Measurements from ENCODE around the gene PITPNM1. TPM values are rescaled to one million over a fixed set of nuclear protein-coding genes. Genes with fewer than 3 reads are reported as not detected.
"Not testable (repeated sequence)": the region's sequence is repeated elsewhere in the genome, so short reads cannot be mapped to it uniquely, and the experiment has no call there.

The PITPNM1 gene
- total RNA-seq, 1 donor from 2014 or later = 71.5 TPM

- H3K36me3 Mint-ChIP-seq (ENCODE audit: low read depth, unreplicated experiment) = peaks cover 13% of the 10 kb centered on the region
- Histone ChIP-seq H3K79me2 (ENCODE audit: insufficient read depth, low read length) (peaks cover 28% of the 10 kb centered on the region), H3K4me2 (ENCODE audit: low read length) (peak overlapping the region; percentile 86), H3K27ac (ENCODE audit: low read depth, low read length) (peak overlapping the region; percentile 71), H3K9me3 (ENCODE audit: insufficient read depth, low read depth, low read length) (no peaks in the 10 kb centered on the region), H4K20me1 (ENCODE audit: insufficient read depth, low read length) (peaks cover 20% of the 10 kb centered on the region), H3K36me3 (ENCODE audit: insufficient read depth, low read length) (no peaks in the 10 kb centered on the region), H3K4me3 (ENCODE audit: insufficient read depth, low read depth, low read length) (peak overlapping the region; percentile 76), H3K4me1 (ENCODE audit: insufficient read depth, low read length) (peaks cover 11% of the 10 kb centered on the region), H2AFZ (ENCODE audit: low read depth, low read length) (peak overlapping the region; percentile 97), H3K9ac (ENCODE audit: low read length) (peak overlapping the region; percentile 80), H3K27me3 (ENCODE audit: insufficient read depth, low read length) (no peaks in the 10 kb centered on the region)
- H3K27ac Mint-ChIP-seq (ENCODE audit: unreplicated experiment) = peak overlapping the region; percentile 99
- no peak for TF ChIP-seq CTCF (IDR thresholded peaks at IDR 0.05; ENCODE audit: insufficient read depth, low read depth, low read length)
- no peak for TF ChIP-seq EZH2 (IDR thresholded peaks at IDR 0.05; ENCODE audit: insufficient read depth, low read length)
- H3K4me1 Mint-ChIP-seq (ENCODE audit: low read depth, unreplicated experiment) = peaks cover 4% of the 10 kb centered on the region
- peaks cover 2% of the 10 kb centered on the region for H3K9me3 Mint-ChIP-seq (ENCODE audit: unreplicated experiment)
- DNase-seq (ENCODE audit: low read depth) (no peak), FAIRE-seq (no peak)
- no peaks in the 10 kb centered on the region for H3K27me3 Mint-ChIP-seq (ENCODE audit: low read depth, unreplicated experiment)
- peak overlapping the region; percentile 95 for H3K4me3 Mint-ChIP-seq (ENCODE audit: unreplicated experiment)
Measured at GRCh38 chr11:67482275-67482826, 22.8 kb downstream of the PITPNM1 start.

DNA sequence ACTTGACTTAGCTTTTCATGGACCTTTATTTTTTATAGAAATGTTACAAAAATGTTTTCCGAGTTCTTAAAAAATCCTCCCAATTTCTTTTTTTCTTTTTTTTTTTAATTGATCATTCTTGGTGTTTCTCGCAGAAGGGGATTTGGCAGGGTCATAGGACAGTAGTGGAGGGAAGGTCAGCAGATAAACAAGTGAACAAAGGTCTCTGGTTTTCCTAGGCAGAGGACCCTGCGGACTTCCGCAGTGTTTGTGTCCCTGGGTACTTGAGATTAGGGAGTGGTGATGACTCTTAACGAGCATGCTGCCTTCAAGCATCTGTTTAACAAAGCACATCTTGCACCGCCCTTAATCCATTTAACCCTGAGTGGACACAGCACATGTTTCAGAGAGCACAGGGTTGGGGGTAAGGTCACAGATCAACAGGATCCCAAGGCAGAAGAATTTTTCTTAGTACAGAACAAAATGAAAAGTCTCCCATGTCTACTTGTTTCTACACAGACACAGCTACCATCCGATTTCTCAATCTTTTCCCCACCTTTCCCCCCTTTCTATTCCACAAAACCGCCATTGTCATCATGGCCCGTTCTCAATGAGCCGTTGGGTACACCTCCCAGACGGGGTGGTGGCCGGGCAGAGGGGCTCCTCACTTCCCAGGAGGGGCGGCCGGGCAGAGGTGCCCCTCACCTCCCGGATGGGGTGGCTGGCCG is 27.7 kb downstream of the PITPNM1 start:
- H3K9me3 Mint-ChIP-seq (ENCODE audit: unreplicated experiment); H3K27ac Mint-ChIP-seq (ENCODE audit: unreplicated experiment); H3K27ac ChIP-seq (ENCODE audit: low read depth, low read length); H3K4me3 ChIP-seq (ENCODE audit: insufficient read depth, low read depth, low read length); H3K36me3 ChIP-seq (ENCODE audit: insufficient read depth, low read length); H3K79me2 ChIP-seq (ENCODE audit: insufficient read depth, low read length); FAIRE-seq; H3K4me2 ChIP-seq (ENCODE audit: low read length); H3K36me3 Mint-ChIP-seq (ENCODE audit: low read depth, unreplicated experiment); DNase-seq (ENCODE audit: low read depth); H3K9ac ChIP-seq (ENCODE audit: low read length); H3K27me3 ChIP-seq (ENCODE audit: insufficient read depth, low read length); H3K4me1 Mint-ChIP-seq (ENCODE audit: low read depth, unreplicated experiment); H2AFZ ChIP-seq (ENCODE audit: low read depth, low read length); H3K27me3 Mint-ChIP-seq (ENCODE audit: low read depth, unreplicated experiment); H4K20me1 ChIP-seq (ENCODE audit: insufficient read depth, low read length); H3K9me3 ChIP-seq (ENCODE audit: insufficient read depth, low read depth, low read length); H3K4me3 Mint-ChIP-seq (ENCODE audit: unreplicated experiment); H3K4me1 ChIP-seq (ENCODE audit: insufficient read depth, low read length): not testable (repeated sequence)

DNA sequence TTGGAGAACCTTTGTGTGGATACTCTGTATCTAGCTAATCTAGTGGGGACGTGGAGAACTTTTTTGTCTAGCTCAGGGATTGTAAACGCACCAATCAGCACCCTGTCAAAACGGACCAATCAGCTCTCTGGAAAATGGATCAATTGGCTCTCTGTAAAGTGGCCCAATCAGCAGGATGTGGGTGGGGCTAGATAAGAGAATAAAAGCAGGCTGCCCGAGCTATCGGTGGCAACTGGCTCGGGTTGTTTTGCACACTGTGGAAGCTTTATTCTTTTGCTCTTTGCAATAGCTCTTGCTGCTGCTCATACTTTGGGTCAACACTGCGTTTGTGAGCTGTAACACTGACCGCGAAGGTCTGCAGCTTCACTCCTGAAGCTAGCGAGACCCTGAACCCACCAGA is 28.5 kb downstream of the PITPNM1 start:
- not testable (repeated sequence) for H3K9me3 ChIP-seq (ENCODE audit: insufficient read depth, low read depth, low read length); H3K27me3 Mint-ChIP-seq (ENCODE audit: low read depth, unreplicated experiment); H3K27ac Mint-ChIP-seq (ENCODE audit: unreplicated experiment); H3K79me2 ChIP-seq (ENCODE audit: insufficient read depth, low read length); DNase-seq (ENCODE audit: low read depth); H3K4me2 ChIP-seq (ENCODE audit: low read length); H3K4me3 ChIP-seq (ENCODE audit: insufficient read depth, low read depth, low read length); H4K20me1 ChIP-seq (ENCODE audit: insufficient read depth, low read length); H3K4me1 Mint-ChIP-seq (ENCODE audit: low read depth, unreplicated experiment); H3K4me3 Mint-ChIP-seq (ENCODE audit: unreplicated experiment); FAIRE-seq; H3K27ac ChIP-seq (ENCODE audit: low read depth, low read length); H3K27me3 ChIP-seq (ENCODE audit: insufficient read depth, low read length); H3K9ac ChIP-seq (ENCODE audit: low read length); H3K9me3 Mint-ChIP-seq (ENCODE audit: unreplicated experiment); H3K4me1 ChIP-seq (ENCODE audit: insufficient read depth, low read length); H3K36me3 ChIP-seq (ENCODE audit: insufficient read depth, low read length); H3K36me3 Mint-ChIP-seq (ENCODE audit: low read depth, unreplicated experiment); H2AFZ ChIP-seq (ENCODE audit: low read depth, low read length)

Data from astrocyte (in vitro differentiated cells and primary cell).